NCI-H2171 (cell line): Measurements from ENCODE around the gene RAB40C.

Source experiments
- DNase-seq: peaks from one replicate; lab custom pipeline; 2025; lab: John Stamatoyannopoulos, UW

RAB40C gene

GRCh38 chr16:617855-618254 is 28.0 kb downstream of the RAB40C start:
- DNase-seq, result no peak

- no peak for DNase-seq
Measured at GRCh38 chr16:619476-620100, 29.7 kb downstream of the RAB40C start.

DNA sequence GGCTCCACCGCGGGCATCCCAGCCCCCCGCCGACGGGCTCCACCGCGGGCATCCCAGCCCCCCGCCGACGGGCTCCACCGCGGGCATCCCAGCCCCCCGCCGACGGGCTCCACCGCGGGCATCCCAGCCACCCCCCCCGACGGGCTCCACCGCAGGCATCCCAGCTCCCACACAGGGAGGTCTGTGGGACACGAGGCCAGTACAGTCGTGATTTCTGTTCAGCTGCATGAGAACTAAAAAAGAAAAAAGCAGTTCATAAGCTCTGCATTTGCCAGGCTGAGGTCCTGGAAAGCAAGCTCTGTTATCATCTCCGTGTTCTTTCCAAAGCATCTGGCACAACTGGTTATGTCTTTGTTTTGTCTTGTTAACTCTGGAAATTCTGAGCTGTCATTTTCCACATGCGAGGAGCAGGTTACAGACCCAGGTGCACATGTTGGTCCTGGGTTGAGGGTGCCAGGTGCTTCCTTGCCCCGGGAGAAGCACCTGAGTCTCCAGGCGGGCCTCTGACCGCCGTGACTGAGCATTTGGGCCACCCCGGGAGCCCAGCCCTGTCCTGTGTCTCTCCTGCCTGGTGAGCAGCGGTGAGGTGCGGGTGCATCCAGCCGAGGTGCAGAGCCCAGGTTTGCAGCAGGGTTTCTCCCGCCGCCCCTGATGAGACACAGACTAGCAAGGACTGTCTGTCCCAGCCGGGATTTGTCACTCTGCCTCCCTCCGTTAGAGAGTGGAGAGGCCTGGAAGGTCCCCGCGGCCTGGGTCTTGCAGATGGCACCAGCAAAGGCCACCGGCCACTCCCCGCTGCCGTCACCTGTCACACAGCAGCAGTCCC is 31.0 kb downstream of the RAB40C start:
- no peak for DNase-seq

- DNase-seq, result peak; percentile 45
Measured at GRCh38 chr16:621526-622105, 31.8 kb downstream of the RAB40C start.

DNA sequence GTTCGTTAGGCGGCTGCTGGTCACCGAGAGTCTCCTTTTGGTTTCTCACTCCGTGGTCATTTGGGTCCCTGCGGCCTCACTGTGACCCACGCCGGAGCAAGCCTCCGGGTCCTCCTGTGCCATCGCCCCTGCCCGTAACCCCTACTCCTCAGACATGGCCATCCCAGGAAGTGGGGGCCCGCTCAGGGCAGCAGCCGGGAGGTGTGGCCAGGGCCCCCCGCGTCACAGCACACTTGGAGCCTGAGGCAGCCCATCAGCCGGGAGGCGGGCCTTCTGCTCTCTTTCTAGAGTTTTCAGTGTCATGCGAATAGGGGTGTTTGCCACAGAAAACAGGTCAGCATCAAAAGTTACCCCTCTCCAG is 33.0 kb downstream of the RAB40C start:
- no peak for DNase-seq

GRCh38 chr16:624526-625070 is 34.7 kb downstream of the RAB40C start:
- DNase-seq, result no peak

GRCh38 chr16:625117-625976 is 35.5 kb downstream of the RAB40C start:
- DNase-seq, result no peak

DNA sequence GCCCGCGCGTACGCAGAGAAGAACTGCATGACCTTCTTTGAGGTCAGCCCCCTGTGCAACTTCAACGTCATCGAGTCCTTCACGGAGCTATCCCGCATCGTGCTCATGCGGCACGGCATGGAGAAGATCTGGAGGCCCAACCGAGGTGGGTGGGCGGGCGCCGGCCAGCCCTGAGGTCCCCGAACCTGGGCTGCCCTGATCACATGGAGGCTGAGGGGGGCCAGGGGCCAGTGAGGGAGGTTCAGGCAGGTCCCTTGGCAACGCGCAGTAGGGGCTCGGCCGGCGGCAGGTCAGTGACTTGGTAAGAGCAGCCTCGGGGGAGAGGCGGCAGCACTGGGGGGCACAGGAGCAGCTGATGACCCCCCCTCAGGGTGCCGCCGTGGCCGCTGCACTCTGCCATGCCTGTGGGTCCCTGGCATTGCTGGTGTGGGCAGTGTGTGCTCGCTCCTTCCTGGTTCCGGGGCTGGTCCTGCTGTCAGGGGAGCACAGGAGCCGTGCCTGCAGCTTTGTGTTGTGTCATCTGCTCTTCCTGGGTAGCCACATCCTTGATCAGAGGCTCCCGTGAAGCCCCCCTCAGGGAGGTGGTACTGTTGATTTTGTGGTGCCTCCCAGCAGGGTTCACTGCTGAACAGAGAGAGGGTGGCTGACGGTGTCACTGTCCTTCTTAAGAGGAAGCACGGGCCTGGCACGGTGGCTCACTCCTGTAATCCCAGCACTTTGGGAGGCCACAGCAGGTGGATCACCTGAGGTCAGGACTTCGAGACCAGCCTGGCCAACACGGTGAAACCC is 36.3 kb downstream of the RAB40C start:
- no peak for DNase-seq

DNA sequence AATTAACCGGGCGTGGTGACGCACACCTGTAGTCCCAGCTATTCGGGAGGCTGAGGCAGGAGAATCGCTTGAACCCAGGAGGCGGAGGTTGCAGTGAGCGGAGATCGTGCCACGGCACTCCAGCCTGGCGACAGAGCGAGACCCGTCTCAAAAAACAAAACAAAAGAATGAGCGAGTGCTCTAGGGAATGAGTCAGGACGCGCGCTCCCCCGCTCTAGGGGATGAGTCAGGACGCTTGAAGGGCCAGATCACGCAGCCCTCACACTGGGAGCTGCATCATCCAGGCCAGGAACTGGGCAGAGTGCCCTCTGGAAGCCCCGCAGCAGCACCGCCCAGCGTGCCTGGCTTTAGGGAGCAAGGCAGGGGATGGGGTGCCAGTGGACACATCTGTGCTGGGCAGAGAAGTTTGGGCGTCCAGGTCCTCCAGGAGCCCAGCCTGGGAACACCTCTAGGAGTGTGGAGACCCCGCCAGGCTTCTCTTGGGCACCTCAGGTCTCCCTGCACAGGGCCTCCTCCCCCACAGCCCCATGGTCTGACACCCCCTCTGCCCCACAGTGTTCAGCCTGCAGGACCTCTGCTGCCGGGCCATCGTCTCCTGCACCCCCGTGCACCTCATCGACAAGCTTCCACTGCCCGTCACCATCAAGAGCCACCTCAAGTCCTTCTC is 37.1 kb downstream of the RAB40C start:
- no peak for DNase-seq

DNA sequence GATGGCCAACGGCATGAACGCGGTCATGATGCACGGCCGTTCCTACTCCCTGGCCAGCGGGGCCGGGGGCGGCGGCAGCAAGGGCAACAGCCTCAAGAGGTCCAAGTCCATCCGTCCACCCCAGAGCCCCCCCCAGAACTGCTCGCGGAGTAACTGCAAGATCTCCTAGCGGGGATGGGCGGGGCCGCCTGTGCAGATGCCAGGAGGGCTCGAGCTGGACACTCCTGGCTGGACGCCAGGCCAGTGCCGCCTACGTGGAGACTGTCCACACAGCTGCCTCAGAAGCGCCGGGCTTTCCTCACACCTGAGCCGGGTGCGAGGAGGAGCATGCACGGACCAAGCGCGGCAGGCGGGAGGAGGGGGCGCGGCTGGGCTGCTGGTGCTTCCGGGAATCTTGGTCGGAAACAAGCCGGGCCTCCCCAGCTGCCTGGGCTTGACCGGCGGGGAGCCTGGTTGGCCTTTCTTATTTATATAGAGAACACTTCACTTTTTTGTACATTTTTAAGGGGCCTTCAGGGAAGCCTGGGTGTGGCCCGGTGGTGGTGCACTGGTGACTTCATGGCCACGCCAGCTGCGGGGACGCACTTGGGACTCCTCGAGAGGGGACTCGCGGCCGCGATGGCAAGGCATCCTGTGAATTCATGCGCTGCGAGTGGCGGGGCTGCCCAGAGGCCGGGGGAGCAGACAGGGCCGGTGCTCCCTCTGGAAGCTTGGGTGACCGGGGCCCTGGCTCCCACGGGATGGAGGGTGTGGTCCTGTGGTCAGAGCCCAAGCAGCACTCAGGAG is 37.8 kb downstream of the RAB40C start:
- no peak for DNase-seq

- DNase-seq, result no peak
Measured at GRCh38 chr16:628321-629061, 38.6 kb downstream of the RAB40C start.

- DNase-seq, result no peak
Measured at GRCh38 chr16:629185-629832, 39.4 kb downstream of the RAB40C start.

DNA sequence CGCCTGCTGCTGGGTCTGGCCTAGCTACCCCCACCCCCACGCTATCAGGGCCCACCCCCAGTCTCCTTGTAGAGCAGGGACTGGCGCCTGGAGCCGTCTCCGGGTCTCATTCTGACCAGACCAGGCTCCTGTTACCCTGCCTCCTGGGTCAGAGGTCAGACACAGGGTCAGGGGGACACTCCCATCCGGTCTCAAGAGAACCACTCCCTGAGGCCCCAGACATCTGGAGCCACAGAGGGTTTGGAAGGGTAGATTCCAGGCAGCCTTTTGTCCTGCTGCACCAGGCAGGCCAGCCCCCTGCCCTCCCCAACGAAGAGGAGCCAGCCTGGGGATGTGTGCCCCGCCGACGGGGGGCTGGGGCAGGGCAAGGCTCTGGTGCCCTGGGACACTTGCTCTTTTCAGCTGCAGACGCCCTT is 40.0 kb downstream of the RAB40C start:
- DNase-seq, result no peak

DNA sequence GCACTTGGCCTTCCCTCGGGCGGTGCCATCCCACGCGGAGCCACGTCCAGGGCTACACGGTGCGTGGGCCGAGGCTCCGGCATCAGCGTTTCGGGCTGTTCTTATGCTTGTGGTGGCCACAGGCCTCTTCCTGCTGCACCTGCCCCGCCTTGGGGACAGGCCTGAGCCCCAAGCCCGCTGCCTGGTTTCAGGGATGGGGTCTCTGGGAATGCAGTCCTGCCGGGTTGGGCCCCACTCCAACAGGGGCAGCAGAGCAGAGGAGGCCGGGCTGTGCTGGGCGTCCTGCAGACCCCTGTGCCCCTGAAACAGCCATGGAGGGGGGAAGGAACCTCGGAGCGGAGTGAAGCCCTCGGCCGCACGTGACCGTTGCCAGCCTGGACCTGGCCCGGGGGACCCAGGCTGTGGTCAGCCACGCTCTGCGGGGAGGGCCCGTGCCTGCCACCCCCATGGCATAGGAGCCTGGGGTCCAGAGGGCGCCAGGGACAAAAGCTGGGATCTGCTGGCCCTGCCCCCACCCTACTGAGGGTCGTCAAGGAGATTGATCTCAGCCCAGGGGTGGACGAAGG is 40.5 kb downstream of the RAB40C start:
- no peak for DNase-seq

DNA sequence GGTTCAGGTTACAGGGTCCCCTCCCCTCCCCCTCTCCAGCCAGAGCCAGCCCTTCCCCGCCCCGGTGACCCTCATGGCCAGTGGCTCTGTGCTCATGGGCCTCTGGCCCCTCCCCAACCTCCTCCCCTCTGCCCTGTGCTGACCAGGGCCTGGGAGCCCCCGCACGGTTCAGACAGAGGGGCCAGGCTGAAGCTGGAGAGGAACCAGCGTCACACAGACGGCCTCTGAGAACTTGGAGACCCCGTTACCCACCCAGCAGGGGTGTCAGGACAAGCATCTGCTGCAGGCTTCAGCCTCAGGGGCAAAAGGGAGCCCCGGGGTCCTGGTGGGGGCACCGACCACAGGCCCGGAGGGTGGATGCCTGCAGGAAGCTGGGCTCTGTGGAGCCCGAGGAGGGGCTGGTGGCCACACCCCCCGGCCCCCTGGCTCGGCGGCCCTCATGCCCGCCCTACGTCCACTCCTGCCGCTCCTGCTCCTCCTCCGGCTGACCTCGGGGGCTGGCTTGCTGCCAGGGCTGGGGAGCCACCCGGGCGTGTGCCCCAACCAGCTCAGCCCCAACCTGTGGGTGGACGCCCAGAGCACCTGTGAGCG is 41.0 kb downstream of the RAB40C start, which contains the start of gene WFIKKN1:
Gene WFIKKN1, plus strand, starts transcription at position 171 of the 591 bp plus-strand sequence. Its CDS starts 269 bp downstream, at position 440.
- DNase-seq, result no peak

DNA sequence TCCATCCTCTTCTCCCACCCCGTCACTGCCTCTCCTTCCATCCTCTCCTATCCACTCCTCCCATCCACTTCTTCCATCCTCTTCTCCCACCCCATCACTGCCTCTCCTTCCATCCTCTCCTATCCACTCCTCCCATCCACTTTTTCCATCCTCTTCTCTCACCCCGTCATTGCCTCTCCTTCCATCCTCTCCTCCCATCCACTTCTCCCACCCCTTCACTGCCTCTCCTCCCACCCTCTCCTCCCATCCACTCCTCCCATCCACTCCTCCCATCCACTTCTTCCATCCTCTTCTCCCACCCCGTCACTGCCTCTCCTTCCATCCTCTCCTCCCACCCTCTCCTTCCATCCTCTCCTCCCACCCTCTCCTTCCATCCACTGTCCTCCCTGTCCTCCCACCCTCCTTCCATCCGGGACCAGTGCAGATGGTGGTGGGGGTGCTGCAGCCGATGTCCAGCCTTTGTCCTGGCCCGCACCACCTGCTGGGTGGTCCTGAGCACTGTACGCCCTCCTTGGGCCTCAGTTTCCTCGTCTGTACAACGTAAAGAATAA is 42.0 kb downstream of the RAB40C start:
- no peak for DNase-seq
